ENCODE measurements around the gene KLHL2. TPM values are rescaled to one million over a fixed set of nuclear protein-coding genes. Genes with fewer than 3 reads are reported as not detected.
"Not testable (repeated sequence)": the region's sequence is repeated elsewhere in the genome, so short reads cannot be mapped to it uniquely, and the experiment has no call there.

KLHL2 gene
- polyA plus RNA-seq, 3 donors: 24.8 to 26.9 (median 25.8) TPM

GRCh38 chr4:165284697-165285096, 77.3 kb downstream of the KLHL2 start:
- not testable (repeated sequence) for DNase-seq (ENCODE audit: low read depth in 3 of 3, low spot score in 2 of 3)

GRCh38 chr4:165286619-165287340, 79.4 kb downstream of the KLHL2 start:
- not testable (repeated sequence) for DNase-seq (ENCODE audit: low read depth in 3 of 3, low spot score in 2 of 3)

GRCh38 chr4:165288226-165288625, 80.9 kb downstream of the KLHL2 start:
- DNase-seq (ENCODE audit: low read depth in 3 of 3, low spot score in 2 of 3): no peak

GRCh38 chr4:165288639-165289422, 81.5 kb downstream of the KLHL2 start:
- DNase-seq (ENCODE audit: low read depth in 3 of 3, low spot score in 2 of 3): no peak

GRCh38 chr4:165289423-165289785, 82.0 kb downstream of the KLHL2 start:
- no peak for DNase-seq (ENCODE audit: low read depth in 3 of 3, low spot score in 2 of 3)

- no peak for DNase-seq (ENCODE audit: low read depth in 3 of 3, low spot score in 2 of 3)
Measured at GRCh38 chr4:165293061-165293460, 85.7 kb downstream of the KLHL2 start.

- DNase-seq (ENCODE audit: low read depth in 3 of 3, low spot score in 2 of 3): no peak
Measured at GRCh38 chr4:165293927-165294649, 86.7 kb downstream of the KLHL2 start.

- no peak for DNase-seq (ENCODE audit: low read depth in 3 of 3, low spot score in 2 of 3)
Measured at GRCh38 chr4:165294907-165295306, 87.5 kb downstream of the KLHL2 start.

GRCh38 chr4:165297626-165298025, 90.3 kb downstream of the KLHL2 start:
- DNase-seq (ENCODE audit: low read depth in 3 of 3, low spot score in 2 of 3): no peak

- no peak for DNase-seq (ENCODE audit: low read depth in 3 of 3, low spot score in 2 of 3)
Measured at GRCh38 chr4:165299399-165300060, 92.2 kb downstream of the KLHL2 start.

- no peak for DNase-seq (ENCODE audit: low read depth in 3 of 3, low spot score in 2 of 3)
Measured at GRCh38 chr4:165301833-165302232, 94.5 kb downstream of the KLHL2 start.

GRCh38 chr4:165302658-165303057, 95.3 kb downstream of the KLHL2 start:
- no peak for DNase-seq (ENCODE audit: low read depth in 3 of 3, low spot score in 2 of 3)

- DNase-seq (ENCODE audit: low read depth in 3 of 3, low spot score in 2 of 3): no peak
Measured at GRCh38 chr4:165308166-165308565, 100.8 kb downstream of the KLHL2 start.

- no peak for DNase-seq (ENCODE audit: low read depth in 3 of 3, low spot score in 2 of 3)
Measured at GRCh38 chr4:165308606-165309005, 101.2 kb downstream of the KLHL2 start.

GRCh38 chr4:165309456-165309855, 102.1 kb downstream of the KLHL2 start:
- no peak for DNase-seq (ENCODE audit: low read depth in 3 of 3, low spot score in 2 of 3)

GRCh38 chr4:165312506-165312905, 105.1 kb downstream of the KLHL2 start:
- DNase-seq (ENCODE audit: low read depth in 3 of 3, low spot score in 2 of 3): no peak

GRCh38 chr4:165319030-165319429, 111.7 kb downstream of the KLHL2 start:
- no peak for DNase-seq (ENCODE audit: low read depth in 3 of 3, low spot score in 2 of 3)

- DNase-seq (ENCODE audit: low read depth in 3 of 3, low spot score in 2 of 3): no peak
Measured at GRCh38 chr4:165319509-165319908, 112.1 kb downstream of the KLHL2 start.

- DNase-seq (ENCODE audit: low read depth in 3 of 3, low spot score in 2 of 3): no peak
Measured at GRCh38 chr4:165324236-165324917, 117.0 kb downstream of the KLHL2 start.

- no peak for DNase-seq (ENCODE audit: low read depth in 3 of 3, low spot score in 2 of 3)
Measured at GRCh38 chr4:165324918-165325304, 117.5 kb downstream of the KLHL2 start.
